Measurements from ENCODE around the gene DIDO1. TPM values are rescaled to one million over a fixed set of nuclear protein-coding genes. Genes with fewer than 3 reads are reported as not detected.
"Not testable (repeated sequence)": the region's sequence is repeated elsewhere in the genome, so short reads cannot be mapped to it uniquely, and the experiment has no call there.

Gene DIDO1
- polyA plus RNA-seq, 4 donors: 52.4 to 65.6 (median 62.2) TPM

DNA sequence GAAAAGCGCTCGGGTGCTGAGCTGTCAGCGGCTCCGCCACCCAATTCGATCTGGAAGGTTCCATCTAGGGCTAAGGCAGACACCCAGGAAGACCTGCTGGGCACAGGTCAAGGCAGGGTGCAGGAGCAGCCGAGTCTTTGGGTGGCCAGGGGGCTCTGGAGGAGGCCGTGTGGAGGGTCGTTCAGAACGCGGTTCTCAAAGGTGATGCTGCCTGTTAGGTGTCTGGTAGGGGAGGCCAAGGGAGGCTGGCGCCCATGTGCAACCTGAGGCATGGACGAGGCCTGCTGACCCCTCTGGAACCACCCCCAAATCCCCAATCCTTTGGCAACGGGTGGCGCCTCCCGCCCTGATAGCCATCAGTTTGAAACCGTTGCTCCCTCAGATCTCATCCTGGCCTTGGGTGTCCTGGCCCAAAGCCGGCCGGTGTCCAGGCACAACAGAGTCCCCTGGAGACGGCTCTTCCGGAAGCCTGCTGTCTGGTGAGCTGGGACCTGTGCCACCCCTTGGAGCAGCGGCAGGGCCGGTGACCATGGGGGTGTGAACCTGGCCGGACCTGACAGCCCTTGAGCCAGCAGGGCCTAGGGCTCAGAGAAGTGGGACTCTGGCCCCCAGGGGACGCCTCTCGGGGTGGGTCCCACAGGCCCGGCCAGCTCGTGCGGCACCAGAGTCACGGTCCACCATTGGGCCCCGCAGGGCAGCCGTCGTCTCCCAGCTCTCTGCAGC, 36.7 kb upstream of the DIDO1 start:
- no peak for DNase-seq (ENCODE audit: low read depth in 4 of 4, low spot score in 2 of 4)

DNA sequence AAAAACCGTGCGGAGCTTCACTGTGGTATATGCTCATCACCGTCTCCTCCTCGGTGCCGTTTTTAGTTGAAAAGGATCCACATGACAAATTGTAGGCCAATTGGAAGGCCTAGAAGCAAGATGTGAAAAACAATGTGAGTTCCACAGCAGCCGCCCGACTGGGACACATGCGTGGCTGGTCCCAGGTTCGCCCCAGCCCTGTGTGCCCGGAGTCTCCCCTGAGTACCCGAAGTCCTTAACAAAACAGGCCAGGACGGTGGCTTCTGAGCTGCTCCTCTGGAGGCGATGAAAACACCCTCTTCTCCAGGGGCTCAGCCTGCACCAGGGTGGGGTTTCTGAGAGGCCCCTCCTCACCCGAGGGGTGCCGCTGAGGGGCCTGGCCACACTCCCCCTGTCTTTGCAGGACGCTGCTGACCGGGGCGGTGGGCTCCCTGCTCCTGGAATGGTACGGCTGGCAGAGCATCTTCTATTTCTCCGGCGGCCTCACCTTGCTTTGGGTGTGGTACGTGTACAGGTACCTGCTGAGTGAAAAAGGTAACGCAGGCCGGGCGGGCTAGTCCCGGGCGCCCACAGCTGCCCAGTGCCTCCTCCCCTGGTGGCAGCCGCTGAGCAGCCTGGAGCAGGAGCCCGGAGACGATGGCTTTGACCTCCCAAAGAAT, 36.0 kb upstream of the DIDO1 start:
- DNase-seq (ENCODE audit: low read depth in 4 of 4, low spot score in 2 of 4): no peak

GRCh38 chr20:62961799-62962198, 35.5 kb upstream of the DIDO1 start:
- no peak for DNase-seq (ENCODE audit: low read depth in 4 of 4, low spot score in 2 of 4)

DNA sequence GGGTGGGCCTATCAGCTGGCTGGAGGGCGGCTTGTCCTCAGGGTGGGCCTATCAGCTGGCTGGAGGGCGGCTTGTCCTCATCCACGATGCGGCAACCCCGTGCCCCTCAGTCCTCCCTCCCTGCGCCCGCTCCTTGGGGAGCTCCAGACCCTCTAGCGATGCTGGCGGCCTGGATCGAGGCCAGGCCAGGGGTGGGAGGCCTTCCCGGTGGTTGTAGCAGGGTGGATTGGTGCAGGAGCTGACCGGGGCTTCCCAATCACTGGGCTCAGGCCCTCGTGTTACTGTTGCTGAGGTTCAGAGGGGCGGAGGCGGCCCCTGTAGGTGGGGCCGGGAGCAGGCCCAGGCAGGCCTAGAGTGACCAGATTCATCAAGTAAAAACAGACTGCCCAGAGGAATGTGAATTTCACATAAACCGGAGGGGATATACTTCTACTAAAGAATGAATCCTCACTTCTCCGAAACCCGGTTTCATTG, 35.0 kb upstream of the DIDO1 start:
- no peak for DNase-seq (ENCODE audit: low read depth in 4 of 4, low spot score in 2 of 4)

GRCh38 chr20:62960446-62961309, 34.4 kb upstream of the DIDO1 start:
- DNase-seq (ENCODE audit: low read depth in 4 of 4, low spot score in 2 of 4): not testable (repeated sequence)

- no peak for DNase-seq (ENCODE audit: low read depth in 4 of 4, low spot score in 2 of 4)
These were observed 33.7 kb upstream of the DIDO1 start for GRCh38 chr20:62959998-62960436.

DNA sequence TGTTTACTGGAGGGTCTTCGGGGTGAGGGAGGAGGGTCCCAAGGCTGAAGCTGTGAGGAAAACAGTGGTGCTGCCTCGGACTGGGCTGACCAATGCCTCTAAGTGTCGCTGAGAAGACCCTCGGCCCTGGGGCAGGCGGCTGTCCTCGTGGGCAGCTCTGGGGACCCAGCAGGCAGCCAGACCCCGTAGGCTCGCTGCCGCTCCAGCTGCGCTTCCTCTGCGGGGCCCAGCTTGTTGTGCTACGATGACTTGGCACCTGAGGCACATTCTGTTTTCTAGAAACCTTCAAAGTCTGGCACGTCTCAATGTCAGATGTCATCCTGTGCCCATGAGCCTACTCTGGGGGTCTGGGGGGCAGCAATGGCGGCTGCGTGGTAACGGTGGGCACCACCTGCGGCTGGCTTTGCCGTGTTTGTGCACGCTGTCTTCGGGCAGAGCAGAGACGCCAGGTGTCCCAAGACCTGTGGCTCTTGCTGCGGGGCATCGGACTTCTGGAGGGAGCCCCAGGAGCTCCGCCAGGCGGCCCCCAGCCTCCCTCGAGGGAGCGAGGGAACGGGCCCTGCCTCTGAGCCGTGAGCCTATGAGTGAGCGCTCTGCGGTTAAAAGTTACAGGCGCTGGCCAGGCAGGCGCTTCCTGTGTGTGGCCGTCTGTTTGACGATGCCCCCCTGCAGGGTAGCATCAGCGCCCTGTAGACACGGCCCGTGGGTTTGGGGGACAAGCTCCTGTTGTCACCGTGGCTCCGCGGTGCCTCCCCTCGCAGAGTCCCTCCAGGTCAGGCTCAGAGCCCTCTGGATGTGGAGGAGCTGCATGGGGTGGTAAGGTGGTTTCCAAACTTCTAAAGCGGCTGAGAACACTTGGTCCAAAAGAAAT, 33.0 kb upstream of the DIDO1 start:
- no peak for DNase-seq (ENCODE audit: low read depth in 4 of 4, low spot score in 2 of 4)

- DNase-seq (ENCODE audit: low read depth in 4 of 4, low spot score in 2 of 4): no peak
These were observed 32.2 kb upstream of the DIDO1 start for GRCh38 chr20:62958388-62959100.

- DNase-seq (ENCODE audit: low read depth in 4 of 4, low spot score in 2 of 4): no peak
These were observed 31.1 kb upstream of the DIDO1 start for GRCh38 chr20:62957136-62958117.

- DNase-seq (ENCODE audit: low read depth in 4 of 4, low spot score in 2 of 4): no peak
These were observed 30.3 kb upstream of the DIDO1 start for GRCh38 chr20:62956387-62957135.

GRCh38 chr20:62955519-62956386, 29.4 kb upstream of the DIDO1 start:
- DNase-seq (ENCODE audit: low read depth in 4 of 4, low spot score in 2 of 4): no peak

DNA sequence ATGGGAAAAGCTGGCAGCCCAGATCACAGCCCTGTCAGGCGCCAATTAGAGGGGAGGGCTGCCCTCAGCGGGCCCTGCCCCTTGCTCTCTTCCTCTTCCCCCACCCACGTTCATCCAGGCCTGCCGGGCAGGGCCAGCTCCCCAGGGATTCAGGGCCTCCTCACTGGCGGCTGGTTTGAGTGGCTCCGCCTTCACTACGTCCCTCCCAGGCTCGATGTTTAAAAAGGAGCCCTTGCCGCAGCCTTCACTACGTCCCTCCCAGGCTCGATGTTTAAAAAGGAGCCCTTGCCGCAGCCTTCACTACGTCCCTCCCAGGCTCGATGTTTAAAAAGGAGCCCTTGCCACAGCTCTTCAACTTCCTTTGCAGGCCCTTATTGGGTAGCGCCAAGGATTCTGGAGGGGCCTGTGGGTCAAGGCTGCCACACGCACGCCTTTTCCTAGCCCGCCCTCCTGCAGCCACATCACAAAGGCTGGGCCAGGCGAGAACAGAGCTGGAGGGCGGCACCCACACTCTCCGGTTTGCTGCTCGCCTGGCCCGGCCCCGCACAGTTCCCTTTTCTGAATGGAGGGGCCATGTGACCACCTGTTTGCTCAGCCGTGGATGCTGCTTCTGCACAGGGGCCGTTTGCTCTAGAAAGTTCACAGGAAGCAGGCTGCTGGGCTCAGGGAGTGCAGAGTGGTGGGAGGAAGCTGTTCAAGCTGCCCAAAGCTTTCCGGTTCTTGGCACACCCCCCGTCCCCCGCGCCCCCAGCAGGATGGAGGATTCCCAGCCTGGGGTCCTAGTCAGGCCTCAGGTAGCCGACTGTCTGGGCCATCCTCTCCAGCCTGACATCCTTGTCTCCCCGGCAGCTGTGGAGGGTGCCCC, 27.8 kb upstream of the DIDO1 start:
- DNase-seq (ENCODE audit: low read depth in 4 of 4, low spot score in 2 of 4): peak in 3 of 4 donors; percentile 39 to 67 (median 56)

GRCh38 chr20:62952968-62953838, 26.9 kb upstream of the DIDO1 start:
- no peak for DNase-seq (ENCODE audit: low read depth in 4 of 4, low spot score in 2 of 4)

DNA sequence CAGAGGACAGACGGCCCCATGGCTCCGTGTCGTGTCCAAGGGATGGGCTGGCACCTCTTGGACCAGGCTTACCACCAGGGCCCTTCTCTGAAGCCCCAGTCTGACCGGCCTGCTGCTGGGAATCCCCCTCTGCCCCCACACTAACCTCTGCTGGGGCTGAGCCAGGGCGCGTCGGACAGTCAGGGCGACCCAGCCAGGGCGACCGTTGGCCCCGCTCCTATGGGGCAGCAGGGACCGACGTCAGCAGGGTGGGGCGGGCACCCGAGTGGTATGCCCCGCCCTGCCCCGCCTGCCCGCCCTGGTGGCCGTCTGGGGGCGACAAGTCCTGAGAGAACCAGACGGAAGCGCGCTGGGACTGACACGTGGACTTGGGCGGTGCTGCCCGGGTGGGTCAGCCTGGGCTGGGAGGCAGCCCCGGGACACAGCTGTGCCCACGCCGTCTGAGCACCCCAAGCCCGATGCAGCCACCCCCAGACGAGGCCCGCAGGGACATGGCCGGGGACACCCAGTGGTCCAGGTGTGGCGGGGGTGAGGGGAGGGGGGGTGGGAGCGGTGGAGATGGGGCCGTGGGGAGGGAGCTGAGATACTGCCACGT, 26.2 kb upstream of the DIDO1 start, which contains the start of gene SLC17A9:
SLC17A9 (plus strand) TSS at position 337 of the 595 bp plus-strand sequence; CDS start at position 459, 122 bp downstream.
- no peak for DNase-seq (ENCODE audit: low read depth in 4 of 4, low spot score in 2 of 4)

Data from left renal cortex interstitium (tissue), 4 donors.